ENCODE measurements around the gene MPI.

DNA sequence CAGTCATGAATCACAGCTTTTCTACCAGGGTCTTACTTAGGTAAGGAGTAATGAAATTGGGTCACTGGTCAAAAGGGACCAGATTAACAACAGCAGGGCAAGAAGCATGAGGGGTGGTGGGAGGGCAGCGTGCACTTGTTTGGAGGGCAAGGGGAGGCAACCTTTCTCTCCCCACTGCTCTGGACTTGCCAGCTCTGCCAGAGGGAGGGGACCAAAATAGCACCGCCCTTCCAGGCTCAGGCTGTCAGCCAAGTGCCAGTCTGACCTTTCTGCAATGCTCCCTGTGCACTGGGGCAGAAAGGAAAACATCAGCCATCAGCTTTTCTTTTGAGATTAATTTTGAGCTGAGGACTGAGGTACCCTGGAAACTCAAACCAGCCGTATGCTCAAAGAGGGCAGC is 42.4 kb upstream of the MPI start:
- TF ChIP-seq, protein P1, sequence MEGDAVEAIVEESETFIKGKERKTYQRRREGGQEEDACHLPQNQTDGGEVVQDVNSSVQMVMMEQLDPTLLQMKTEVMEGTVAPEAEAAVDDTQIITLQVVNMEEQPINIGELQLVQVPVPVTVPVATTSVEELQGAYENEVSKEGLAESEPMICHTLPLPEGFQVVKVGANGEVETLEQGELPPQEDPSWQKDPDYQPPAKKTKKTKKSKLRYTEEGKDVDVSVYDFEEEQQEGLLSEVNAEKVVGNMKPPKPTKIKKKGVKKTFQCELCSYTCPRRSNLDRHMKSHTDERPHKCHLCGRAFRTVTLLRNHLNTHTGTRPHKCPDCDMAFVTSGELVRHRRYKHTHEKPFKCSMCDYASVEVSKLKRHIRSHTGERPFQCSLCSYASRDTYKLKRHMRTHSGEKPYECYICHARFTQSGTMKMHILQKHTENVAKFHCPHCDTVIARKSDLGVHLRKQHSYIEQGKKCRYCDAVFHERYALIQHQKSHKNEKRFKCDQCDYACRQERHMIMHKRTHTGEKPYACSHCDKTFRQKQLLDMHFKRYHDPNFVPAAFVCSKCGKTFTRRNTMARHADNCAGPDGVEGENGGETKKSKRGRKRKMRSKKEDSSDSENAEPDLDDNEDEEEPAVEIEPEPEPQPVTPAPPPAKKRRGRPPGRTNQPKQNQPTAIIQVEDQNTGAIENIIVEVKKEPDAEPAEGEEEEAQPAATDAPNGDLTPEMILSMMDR (IDR thresholded peaks at IDR 0.05) = no peak
- TF ChIP-seq EZH2 (IDR thresholded peaks at IDR 0.05) = no peak
- no peak for TF ChIP-seq EZH2phosphoT487 (IDR thresholded peaks at IDR 0.05)
